Hippocampal formation (tissue), 2 donors: ENCODE results near the gene ODAD3.
A peak's percentile ranks its signal among the peaks of the same experiment; 100 is the strongest.
"Not testable (repeated sequence)": the region's sequence is repeated elsewhere in the genome, so short reads cannot be mapped to it uniquely, and the experiment has no call there.

Source experiments
- DNase-seq, 2 donors: peaks; one replicate each; lab custom pipeline; 2025; lab: John Stamatoyannopoulos, UW

The ODAD3 gene

GRCh38 chr19:11435057-11435832 lies at the start of gene ODAD3, which contains the start of gene PRKCSH:
ODAD3 (minus strand) TSS chr19:11435121; CDS start chr19:11435016, 105 bp downstream.
PRKCSH (plus strand) TSS chr19:11435635; CDS start chr19:11436118, 483 bp downstream.
- DNase-seq = peak; percentile 100

DNA sequence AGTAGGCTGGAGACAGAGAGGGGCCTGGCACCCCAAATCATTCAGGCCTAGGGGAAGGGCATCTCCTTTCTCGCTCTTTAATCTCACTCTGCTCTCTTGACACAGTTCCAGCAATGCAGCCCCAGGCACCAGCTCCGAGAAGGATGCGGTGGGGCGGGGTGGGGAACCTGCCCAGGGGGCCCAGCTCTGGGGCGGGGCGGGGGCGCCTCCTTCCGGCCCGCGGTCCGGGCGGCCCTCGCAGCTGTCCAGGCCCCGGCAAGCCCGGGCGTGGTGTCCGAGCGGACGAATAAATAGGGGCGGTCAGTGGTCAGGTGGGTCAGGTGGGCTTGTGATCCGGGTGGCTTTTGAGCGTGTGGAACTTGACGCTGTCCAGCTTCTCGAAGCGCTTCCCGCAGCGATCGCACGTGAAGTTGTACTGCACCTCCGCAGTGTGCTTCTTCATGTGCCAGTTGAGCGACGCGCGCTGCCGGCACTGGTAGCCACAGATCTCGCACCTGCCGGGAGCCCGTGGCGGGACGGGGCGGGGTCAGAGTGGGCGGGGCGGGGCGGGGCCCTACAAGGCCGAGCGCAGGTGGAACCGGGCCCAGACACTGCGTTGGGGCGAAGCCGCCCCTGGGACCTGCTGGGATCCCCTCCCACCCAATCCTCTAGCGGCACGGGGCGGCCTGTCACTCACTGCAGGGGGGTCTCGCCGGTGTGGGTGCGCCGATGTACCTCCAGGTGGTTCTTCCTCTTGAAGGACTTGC lies 48.6 kb upstream of the ODAD3 start:
- DNase-seq = no peak

GRCh38 chr19:11482384-11483050 lies 47.6 kb upstream of the ODAD3 start:
- DNase-seq = peak; percentile 69 to 89

GRCh38 chr19:11481534-11482383 lies 46.8 kb upstream of the ODAD3 start:
- DNase-seq = peak; percentile 96

- DNase-seq = peak; percentile 57 to 76
Observed at GRCh38 chr19:11480715-11481533, 46.0 kb upstream of the ODAD3 start, which contains the start of gene ELAVL3. ELAVL3 (minus strand) TSS chr19:11481046; CDS start chr19:11480608, 438 bp downstream.

DNA sequence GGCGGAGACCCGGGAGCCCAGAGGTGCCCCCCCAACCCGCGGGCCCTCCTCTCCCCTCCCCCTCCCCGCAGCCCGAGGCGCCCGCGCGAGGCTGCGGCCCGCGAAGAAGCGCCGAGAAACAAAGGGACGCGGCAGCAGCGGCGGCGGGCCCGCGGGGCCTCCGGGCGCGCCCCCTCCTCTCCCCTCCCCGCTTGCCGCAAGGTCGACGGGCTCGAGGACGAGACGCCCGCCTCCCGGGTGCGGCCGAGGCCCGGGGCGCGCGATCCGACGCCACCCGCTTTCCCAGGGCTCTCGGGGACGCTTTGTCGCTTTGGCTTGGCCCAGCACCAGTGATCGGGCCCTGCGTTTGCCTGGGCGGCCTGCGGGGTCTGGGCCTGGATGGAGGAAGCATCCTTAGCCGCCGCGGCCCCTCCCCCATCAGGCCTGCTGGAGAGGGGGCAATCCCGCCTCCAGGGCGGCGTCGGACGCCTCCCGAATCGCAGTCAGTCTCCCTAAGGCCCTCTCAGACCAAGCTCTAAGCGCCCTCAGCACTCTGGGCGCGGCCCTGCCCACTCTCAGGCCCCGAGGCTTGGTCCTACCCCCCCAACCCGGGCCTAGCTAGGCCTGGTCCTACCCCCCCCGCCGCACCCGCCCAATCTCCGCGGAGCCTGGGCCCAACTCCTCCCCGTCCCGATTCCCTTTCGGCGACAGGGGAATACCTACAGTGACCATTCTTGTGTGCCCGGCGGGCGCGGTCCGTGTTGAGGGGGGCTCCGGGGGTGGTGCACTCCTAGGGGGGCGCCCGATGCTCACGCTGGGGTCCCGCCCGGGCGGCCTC lies 45.2 kb upstream of the ODAD3 start:
- no peak for DNase-seq

DNA sequence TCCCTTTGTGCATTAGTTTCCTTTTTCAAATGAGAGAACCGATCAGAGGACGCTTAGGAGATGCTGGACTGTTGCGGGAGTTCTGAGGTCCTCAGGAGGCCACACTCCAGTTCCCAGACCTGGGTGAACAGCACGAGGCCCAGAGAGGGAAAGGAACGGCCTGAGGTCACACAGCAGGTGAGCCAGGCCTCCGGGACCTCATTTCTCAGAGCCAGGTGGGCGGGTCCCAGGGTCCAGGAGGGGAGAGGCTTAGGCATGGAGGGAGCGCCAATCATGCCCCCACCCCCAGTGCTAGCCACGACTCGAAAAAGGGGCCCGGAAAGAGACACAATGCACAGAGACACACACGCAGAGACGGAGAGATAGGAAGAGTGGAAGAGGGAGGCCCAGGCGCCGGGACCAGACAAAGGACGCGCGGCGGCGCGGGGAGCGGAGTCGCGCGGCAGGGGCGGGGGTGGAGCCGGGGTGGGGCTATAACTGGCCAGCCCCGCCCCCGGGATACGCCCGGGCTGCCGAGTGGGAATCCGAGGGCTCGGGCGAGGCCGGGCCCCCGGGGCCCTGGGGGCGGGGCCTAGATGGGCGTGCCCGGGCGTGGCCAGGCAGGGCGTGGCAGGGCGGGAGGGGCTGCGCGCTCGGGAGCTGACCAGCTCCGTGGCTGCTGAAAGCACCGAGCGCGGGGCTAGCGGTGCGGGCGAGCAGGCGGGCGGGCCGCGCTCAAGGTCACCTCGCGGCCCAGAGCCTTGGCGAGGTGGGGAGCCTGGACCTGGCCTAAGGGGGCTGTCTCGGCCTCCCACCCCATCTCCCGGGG lies 44.4 kb upstream of the ODAD3 start:
- peak; percentile 59 to 78 for DNase-seq

- peak in 1 of 2 donors; percentile 38 for DNase-seq
Observed at GRCh38 chr19:11478167-11479089, 43.5 kb upstream of the ODAD3 start.

DNA sequence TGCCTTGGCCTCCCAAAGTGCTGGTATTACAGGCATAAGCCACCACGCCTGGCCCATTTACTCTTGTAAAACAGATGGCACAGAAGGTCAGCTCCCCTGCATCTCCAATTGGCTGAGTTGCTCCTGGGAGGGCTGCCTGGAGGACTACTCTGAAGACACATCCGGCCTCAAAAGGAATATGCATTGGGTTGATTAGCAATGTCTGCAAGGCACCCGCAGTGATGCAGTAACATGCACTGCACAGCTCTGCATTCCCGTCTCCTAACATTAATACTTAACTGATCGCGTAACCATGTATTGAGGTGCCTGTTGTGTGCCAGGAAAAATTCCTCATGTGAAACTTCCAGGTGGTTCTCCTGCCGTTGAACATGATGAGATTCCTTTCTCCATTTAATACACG lies 40.9 kb upstream of the ODAD3 start:
- DNase-seq = no peak

DNA sequence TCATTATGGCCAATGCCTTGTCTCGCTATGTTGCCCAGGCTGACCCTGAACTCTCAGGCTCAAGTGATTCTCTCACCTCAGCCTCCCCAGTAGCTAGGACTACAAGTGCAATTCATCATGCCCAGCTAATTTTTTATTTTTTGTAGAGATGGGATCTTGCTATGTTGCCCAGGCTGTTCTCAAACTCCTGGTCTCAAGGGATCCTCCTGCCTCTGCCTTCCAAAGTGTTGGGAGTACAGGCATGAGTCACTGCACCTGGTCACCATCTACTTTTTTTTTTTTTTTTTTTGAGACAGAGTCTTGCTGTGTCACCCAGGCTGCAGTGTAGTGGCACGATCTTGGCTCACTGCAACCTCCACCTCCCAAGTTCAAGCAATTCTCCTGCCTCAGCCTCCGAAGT lies 40.4 kb upstream of the ODAD3 start:
- DNase-seq = not testable (repeated sequence)

DNA sequence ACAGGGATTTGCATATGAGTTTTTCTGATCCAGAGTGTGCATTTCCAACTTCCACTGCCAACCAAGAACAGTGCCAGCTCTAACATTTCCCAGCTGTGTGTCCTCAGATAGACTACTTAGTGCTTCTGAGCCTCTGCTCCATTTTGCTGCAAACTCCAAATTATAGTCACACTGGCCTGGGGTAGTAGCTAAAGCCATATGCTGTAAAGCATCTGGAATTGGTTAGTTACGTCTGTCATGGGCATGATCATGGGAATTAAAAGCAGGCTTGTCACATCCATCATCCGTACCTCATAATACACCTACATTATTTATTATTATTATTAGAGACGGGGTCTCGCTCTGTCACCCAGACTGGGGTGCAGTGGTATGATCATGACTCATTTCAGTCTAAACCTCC lies 38.8 kb upstream of the ODAD3 start:
- DNase-seq = no peak

GRCh38 chr19:11468266-11468845 lies 33.4 kb upstream of the ODAD3 start:
- DNase-seq = not testable (repeated sequence)

- DNase-seq = no peak
Observed at GRCh38 chr19:11465600-11465999, 30.7 kb upstream of the ODAD3 start.

- no peak for DNase-seq
Observed at GRCh38 chr19:11464333-11465265, 29.7 kb upstream of the ODAD3 start.

GRCh38 chr19:11463391-11463790 lies 28.5 kb upstream of the ODAD3 start:
- DNase-seq = no peak

- no peak for DNase-seq
Observed at GRCh38 chr19:11461453-11461852, 26.5 kb upstream of the ODAD3 start.
